GM12875 (cell line): ENCODE measurements around the gene ZNF821.

ENCODE experiments used
- H3K4me3 ChIP-seq: one replicate; pipeline ENCODE4 v1.5.1; 2011; ENCODE audit warnings: low read depth, low read length, control low read depth
- TF ChIP-seq, protein P1 (sequence below): IDR thresholded peaks from 2 replicates; pipeline ENCODE4 v1.5.1; 2011; ENCODE audit warnings: low read depth, mild to moderate bottlenecking, control low read depth, inconsistent platforms, low read length, moderate library complexity, borderline replicate concordance; ENCODE audit not compliant: insufficient read depth

ZNF821 gene

DNA sequence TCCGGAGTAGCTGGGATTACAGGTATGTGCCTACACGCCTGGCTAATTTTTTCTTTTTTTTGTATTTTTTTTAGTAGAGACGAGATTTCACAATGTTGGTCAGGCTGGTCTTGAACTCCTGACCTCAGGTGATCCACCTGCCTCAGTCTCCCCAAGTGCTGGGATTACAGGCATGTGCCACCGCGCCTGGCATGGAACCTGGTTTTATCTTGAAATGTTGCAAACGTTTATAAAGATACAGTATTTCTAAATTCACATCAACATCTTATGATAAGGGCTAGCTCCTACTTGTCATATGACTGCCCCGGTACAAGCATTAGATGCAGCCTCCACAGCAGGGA, 9.9 kb upstream of the ZNF821 start:
- TF ChIP-seq, protein P1, sequence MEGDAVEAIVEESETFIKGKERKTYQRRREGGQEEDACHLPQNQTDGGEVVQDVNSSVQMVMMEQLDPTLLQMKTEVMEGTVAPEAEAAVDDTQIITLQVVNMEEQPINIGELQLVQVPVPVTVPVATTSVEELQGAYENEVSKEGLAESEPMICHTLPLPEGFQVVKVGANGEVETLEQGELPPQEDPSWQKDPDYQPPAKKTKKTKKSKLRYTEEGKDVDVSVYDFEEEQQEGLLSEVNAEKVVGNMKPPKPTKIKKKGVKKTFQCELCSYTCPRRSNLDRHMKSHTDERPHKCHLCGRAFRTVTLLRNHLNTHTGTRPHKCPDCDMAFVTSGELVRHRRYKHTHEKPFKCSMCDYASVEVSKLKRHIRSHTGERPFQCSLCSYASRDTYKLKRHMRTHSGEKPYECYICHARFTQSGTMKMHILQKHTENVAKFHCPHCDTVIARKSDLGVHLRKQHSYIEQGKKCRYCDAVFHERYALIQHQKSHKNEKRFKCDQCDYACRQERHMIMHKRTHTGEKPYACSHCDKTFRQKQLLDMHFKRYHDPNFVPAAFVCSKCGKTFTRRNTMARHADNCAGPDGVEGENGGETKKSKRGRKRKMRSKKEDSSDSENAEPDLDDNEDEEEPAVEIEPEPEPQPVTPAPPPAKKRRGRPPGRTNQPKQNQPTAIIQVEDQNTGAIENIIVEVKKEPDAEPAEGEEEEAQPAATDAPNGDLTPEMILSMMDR, result no peak
- H3K4me3 ChIP-seq, result peak overlapping the region; percentile 65

- TF ChIP-seq, protein P1, result no peak
- no peak overlapping the region for H3K4me3 ChIP-seq
Measured at GRCh38 chr16:71889147-71889546, 5.2 kb upstream of the ZNF821 start.

DNA sequence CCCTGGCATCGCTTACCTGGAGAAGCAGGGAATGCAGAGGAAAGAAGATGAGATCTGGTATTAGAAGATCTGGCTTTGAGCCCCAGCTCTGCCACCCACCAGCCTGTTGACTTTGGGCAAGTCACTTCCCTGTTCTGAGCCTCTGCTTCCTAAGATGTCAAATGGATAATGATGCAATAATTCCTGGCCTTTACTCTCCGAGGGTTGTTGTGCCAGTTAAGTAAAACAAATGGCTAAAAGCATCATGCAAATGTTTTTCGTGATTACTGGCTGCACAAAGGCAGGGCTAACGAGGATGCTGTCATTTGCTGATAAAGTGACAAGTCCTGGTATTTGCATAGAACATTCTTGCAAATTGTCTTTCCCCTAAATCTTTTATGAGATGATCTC, 1.3 kb upstream of the ZNF821 start:
- TF ChIP-seq, protein P1, result no peak
- no peak overlapping the region for H3K4me3 ChIP-seq

DNA sequence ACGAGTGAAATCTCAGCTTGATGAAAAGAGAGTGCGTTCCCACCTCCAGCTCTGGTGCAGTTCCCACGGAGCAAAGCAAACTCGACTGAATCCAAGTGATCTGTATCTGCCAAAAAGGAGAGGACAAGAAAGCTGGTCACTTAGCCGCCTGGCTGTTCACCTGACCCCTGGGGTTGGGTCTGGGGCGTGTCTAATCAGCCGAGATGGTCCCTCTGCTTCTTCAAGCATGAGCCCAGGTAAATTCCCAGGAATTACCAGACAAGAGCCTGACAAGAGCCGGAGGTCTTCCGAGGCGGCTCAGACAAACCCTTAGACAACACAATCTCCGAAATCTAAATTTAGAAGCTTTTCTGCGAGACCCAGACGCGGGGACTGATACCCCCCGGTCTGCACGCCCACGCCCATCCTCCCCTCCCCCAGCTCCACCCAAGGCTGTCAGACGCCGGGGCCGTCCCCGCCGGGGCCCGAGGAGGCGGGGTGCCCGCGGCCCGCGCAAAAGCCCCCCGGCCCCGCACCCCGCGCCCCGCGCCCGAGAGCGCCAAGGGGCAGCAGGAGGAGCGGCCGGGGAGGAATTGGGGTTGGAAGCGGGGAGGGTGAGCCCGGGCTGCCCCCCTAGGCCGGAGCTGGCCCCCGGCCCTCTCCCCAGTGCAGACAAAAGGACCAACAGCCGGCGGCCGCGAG, 674 bp downstream of the ZNF821 start:
- H3K4me3 ChIP-seq, result peak overlapping the region; percentile 63
- TF ChIP-seq, protein P1, result no peak

DNA sequence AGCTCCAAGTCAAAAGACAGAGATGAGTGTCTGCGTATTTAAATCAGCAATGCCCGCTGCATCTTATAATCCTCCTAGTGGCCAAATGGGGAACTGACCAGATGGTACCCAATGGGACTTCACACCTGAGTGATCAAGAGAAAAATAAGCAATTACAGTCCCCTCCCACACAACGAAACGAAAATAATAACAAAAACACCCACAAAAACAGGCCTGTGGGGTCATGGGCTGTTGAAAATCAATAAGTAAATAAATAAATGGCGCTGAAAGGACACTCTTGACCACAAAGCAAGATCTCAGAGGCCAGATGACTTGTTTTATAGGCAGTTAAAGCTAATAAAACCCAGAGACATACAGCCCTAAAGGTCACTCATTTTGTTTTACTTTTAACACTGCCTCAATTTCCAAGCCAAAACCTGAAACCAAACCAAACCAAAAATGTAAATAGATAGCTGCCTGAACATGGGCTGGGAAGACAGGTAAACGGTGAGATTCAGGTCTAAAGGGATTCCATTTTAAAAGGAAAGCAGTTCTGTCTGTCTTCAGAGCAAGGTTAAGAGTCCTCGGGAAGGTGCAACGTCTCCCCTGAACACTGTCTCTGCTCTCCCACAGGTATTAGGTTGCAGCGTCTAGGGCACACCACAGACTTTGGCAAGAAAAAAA, 1.3 kb downstream of the ZNF821 start:
- TF ChIP-seq, protein P1, result peak; percentile 72
- peak overlapping the region; percentile 63 for H3K4me3 ChIP-seq

GRCh38 chr16:71880176-71880575, 3.8 kb downstream of the ZNF821 start:
- TF ChIP-seq, protein P1, result no peak
- H3K4me3 ChIP-seq, result no peak overlapping the region

- no peak overlapping the region for H3K4me3 ChIP-seq
- TF ChIP-seq, protein P1, result no peak
Measured at GRCh38 chr16:71878911-71879310, 5.1 kb downstream of the ZNF821 start.
